MG63 (cell line): ENCODE measurements around the gene DDX51. TPM values are rescaled to one million over a fixed set of nuclear protein-coding genes. Genes with fewer than 3 reads are reported as not detected.
"Not testable (repeated sequence)": the region's sequence is repeated elsewhere in the genome, so short reads cannot be mapped to it uniquely, and the experiment has no call there.

Source experiments
- DNase-seq: peaks from one replicate; pipeline ENCODE4 v3.0.0-alpha.2; 2020
- H3K27me3 ChIP-seq: fragments of 250-450 bp; sonication (Bioruptor Pico); 2 replicates; pipeline ENCODE4 v1.5.1; 2020; ENCODE audit warnings: mild to moderate bottlenecking, moderate library complexity
- H3K36me3 ChIP-seq: fragments of 250-450 bp; sonication (Bioruptor Pico); 2 replicates; pipeline ENCODE4 v1.5.1; 2020; ENCODE audit warnings: mild to moderate bottlenecking, moderate library complexity
- H3K4me3 ChIP-seq: fragments of 250-450 bp; sonication (Bioruptor Pico); 2 replicates; pipeline ENCODE4 v1.5.1; 2020; ENCODE audit warnings: mild to moderate bottlenecking, moderate library complexity
- H3K9me3 ChIP-seq: fragments of 250-450 bp; sonication (Bioruptor Pico); 2 replicates; pipeline ENCODE4 v1.5.1; 2020; ENCODE audit warnings: mild to moderate bottlenecking, moderate library complexity
- total RNA-seq: library from RNA; depleted of rRNA; stranded (reverse); fragments of >200 nt; shearing (Covaris generic); gene quantifications from 2 replicates; pipeline ENCODE4 v1.2.3, GENCODE V29; 2014; ENCODE audit warnings: low replicate concordance

Gene DDX51
- total RNA-seq, 1 experiment from 2014 or later, result 17.3 TPM

DNA sequence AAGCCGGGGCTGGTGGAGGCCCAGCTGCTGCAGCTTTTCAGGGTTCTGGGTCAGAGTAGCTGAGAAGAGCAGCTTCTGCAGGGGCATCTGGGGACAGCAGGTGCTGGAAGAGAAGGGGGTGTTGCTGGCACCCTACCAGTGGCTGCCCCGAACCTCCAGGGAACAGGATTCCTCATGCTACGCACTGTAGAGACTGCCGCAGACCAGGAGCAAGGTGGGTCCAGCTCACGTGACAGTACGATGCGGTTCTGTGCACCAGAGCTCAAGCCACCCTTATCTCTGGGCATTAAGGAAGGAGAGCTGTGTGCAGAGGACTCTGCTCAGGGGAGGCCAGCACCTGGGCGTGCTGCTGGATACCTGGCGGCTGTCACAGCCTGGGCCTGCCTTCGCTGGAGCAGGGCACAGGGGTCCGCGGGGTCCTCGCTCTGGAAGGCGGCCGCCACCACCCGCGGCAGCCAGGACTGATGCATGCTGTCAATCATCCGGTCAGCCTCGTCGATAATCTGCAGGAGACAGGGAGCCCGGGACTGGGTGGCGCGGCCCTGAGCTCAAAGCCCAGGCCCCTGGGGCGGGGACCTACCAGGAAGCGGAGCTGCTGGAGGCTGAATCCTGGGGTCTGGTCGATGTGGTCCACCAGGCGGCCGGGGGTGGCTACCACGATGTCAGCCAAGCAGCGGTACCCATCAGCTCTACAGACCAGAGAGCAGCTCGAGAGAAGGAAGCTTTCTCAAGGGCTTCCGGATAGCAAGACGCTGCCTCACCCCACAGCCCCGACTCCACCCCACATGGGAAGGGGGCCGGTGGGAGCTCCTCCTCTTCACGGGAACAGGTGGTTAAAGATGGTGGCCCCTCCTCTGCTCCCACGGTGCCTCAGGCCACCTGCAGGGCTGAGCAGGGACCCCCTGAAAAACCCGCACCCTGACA lies 2.9 kb downstream of the DDX51 start:
- no peak overlapping the region for H3K4me3 ChIP-seq
- no peaks in the 10 kb centered on the region for H3K9me3 ChIP-seq
- no peaks in the 10 kb centered on the region for H3K27me3 ChIP-seq
- DNase-seq, result no peak
- peaks cover 51% of the 10 kb centered on the region for H3K36me3 ChIP-seq

DNA sequence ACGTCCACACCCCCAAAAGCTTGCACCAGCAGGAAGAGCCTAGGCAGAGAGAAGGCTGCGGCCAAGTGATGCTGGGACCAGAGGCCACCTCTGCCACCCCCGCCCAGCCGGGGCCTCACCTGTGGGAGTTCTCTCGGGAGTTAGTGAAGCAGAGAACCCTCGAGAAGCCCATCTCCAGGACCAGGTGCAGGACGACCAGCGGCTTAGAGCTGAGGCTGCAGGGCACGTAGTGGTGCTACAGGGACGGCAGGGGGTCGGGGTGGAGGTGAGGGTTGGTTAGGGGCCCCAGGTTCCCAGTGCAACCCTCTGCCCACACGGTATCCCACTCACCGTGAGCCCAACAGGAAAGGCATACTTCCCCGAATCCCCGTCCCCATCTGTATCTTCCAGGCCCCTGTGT lies 3.6 kb downstream of the DDX51 start:
- H3K9me3 ChIP-seq, result no peaks in the 10 kb centered on the region
- H3K4me3 ChIP-seq, result no peak overlapping the region
- no peak for DNase-seq
- H3K27me3 ChIP-seq, result no peaks in the 10 kb centered on the region
- peaks cover 50% of the 10 kb centered on the region for H3K36me3 ChIP-seq

DNA sequence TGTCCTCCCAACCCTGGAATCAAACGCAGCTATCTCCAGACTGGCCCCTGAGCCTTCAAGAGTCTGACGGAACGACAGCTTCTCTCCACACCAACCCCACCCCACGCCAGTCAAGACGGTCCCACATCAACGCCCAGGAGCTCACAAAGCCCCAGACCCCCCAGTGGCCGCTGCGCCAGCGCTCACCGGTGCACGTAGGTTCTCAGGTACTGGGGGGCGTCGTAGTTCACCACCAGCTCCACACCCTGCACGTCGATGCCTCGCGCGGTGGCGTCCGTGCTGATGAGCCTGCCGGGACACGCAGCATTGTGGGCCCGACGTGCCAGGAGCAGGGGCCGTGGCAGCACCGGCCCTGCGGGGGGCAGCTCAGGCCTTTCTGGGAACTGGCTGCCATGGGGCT lies 4.2 kb downstream of the DDX51 start:
- DNase-seq, result no peak
- H3K36me3 ChIP-seq, result peaks cover 47% of the 10 kb centered on the region

DNA sequence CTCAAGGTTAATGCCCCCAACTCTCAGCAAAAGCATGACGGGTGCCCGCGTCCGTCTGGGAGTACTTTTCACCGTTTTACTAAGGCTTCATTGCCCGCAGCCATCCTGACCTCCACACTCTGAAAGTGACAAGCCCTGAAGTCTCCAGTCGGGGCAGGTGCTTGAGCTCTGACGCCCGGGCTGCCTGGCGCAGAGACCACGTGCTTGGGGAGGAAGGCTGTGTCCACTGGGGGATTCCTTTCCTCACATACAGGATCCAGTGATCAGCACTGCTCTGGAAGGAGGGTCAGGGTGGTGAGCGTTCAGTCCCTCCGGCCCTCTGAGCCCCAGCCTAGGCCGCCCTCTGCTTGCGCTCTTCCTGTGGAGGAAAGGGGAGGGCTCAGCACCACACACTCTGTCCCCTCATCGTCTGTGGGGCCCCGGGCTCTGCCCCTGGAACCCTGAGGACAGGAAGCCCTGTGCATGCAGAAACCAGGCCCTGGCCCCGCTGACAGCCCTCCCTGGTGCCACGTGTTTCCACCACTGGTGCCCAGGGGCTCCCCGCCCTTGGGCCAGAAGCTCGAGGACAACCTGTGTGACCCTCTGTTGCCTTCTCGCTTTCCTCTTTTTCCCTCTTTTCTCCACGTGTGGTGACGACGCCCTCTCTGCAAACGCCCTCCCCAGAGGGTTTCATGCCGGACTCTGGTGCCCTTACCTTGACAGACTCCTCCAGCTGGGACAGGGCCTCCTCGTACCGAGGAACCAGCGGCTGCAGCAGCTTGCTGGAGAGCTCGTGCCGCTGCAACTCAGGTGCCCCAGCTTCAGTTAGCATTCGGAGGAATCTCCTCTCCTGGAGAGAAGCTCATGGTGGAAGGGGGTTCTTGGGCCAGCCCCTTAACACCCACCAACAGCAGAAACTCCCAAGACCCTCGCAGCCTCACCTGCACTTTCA lies 4.9 kb downstream of the DDX51 start:
- Histone ChIP-seq H3K9me3 (no peaks in the 10 kb centered on the region), H3K27me3 (no peaks in the 10 kb centered on the region), H3K4me3 (no peak overlapping the region), H3K36me3 (peaks cover 44% of the 10 kb centered on the region)
- DNase-seq, result no peak

More for the DNA sequence above, 4.2 kb downstream of the DDX51 start:
- Histone ChIP-seq H3K27me3 (no peaks in the 10 kb centered on the region), H3K4me3 (no peak overlapping the region), H3K9me3 (no peaks in the 10 kb centered on the region)

DNA sequence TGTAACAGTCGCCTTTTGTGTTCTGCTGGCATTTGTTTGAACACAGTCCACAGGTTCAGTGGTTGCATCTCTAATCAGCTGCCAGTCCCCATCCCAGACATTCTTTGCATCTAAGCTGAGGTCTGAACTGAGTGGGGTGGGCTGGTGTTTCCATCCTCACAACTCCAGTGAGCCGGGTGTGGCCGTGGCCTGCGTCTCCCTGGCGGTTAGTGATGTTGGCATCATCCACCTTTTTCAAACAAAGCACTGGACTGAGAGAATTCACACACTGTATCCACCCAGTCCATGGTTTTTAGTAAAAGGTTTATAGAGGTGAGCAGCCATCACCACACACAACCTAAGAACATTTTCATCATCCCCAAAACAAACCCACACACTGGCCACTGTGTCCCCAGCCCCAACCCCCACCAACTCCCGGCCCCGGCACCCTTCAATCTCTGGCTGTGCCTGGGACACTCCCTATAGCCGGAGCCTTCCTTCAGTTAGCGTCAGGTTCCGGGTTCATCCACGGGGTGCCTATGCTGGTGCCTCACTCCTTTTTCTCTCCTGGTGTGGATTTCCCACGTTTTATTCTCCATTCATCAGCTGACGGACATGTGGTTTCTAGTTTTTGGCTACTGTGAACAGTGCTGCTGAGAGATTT lies 6.5 kb downstream of the DDX51 start:
- no peak overlapping the region for H3K4me3 ChIP-seq
- no peak for DNase-seq

DNA sequence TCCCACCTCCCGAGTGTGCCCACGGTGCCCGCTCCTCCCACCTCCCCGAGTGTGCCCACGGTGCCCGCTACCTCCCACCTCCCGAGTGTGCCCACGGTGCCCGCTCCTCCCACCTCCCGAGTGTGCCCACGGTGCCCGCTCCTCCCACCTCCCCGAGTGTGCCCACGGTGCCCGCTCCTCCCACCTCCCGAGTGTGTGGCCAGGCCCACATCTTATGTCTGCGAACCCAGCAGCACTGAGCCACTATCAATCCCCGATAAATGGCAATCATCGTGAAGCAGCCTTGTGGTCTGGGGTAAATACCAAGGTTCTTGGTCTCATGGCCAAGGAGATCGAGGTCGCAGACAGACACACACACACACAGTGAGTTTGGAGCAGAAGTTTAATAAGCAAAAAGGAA lies 7.9 kb downstream of the DDX51 start:
- not testable (repeated sequence) for H3K9me3 ChIP-seq, H3K27me3 ChIP-seq, H3K4me3 ChIP-seq, DNase-seq
- H3K36me3 ChIP-seq, result peaks cover 28% of the 10 kb centered on the region

More for the DNA sequence above, 6.5 kb downstream of the DDX51 start:
- H3K9me3 ChIP-seq, result no peaks in the 10 kb centered on the region
- H3K27me3 ChIP-seq, result no peaks in the 10 kb centered on the region
- H3K36me3 ChIP-seq, result peaks cover 42% of the 10 kb centered on the region

DNA sequence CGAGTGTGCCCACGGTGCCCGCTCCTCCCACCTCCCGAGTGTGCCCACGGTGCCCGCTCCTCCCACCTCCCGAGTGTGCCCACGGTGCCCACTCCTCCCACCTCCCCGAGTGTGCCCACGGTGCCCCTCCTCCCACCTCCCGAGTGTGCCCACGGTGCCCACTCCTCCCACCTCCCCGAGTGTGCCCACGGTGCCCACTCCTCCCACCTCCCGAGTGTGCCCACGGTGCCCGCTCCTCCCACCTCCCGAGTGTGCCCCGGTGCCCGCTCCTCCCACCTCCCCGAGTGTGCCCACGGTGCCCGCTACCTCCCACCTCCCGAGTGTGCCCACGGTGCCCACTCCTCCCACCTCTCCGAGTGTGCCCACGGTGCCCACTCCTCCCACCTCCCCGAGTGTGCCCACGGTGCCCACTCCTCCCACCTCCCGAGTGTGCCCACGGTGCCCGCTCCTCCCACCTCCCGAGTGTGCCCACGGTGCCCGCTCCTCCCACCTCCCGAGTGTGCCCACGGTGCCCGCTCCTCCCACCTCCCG lies 9.4 kb downstream of the DDX51 start:
- DNase-seq, H3K9me3 ChIP-seq, H3K27me3 ChIP-seq, H3K4me3 ChIP-seq: not testable (repeated sequence)
- peaks cover 13% of the 10 kb centered on the region for H3K36me3 ChIP-seq

DNA sequence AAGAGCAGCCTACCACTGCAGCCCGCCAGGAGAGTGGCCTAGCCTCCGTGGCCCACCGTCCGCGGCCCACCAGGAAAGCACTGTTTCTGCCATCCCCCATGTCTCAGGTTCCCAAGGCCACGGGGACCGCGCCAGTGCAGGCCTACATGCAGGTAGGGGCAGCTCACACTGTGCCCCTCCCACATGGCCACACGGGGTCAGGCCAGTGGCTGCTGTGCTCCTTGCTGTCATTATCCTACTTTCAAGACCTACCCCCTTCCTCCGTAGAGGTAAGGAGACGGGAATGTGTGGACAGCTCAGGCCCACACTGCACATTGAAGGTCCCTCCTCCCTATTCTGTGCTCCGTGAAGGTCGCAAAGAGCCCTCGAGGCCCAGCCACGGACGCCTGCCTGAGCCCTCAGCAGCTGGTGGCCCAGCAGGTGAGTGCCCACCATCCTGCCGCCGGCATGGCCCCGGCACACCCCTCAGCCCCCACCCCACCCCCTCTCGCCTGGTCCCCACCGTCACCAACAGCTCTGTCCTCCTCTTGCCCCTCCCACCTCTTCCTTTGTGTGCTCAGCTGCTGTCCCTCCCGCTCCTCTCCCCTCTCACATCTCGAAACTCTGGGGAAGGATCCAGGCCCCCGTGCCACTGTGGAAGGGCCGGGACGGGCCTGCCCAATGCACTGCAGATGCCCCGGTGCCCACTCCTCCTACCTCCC lies 10.0 kb downstream of the DDX51 start:
- Histone ChIP-seq H3K4me3 (no peak overlapping the region), H3K27me3 (no peaks in the 10 kb centered on the region), H3K36me3 (peaks cover 9% of the 10 kb centered on the region), H3K9me3 (no peaks in the 10 kb centered on the region)
- DNase-seq, result no peak

DNA sequence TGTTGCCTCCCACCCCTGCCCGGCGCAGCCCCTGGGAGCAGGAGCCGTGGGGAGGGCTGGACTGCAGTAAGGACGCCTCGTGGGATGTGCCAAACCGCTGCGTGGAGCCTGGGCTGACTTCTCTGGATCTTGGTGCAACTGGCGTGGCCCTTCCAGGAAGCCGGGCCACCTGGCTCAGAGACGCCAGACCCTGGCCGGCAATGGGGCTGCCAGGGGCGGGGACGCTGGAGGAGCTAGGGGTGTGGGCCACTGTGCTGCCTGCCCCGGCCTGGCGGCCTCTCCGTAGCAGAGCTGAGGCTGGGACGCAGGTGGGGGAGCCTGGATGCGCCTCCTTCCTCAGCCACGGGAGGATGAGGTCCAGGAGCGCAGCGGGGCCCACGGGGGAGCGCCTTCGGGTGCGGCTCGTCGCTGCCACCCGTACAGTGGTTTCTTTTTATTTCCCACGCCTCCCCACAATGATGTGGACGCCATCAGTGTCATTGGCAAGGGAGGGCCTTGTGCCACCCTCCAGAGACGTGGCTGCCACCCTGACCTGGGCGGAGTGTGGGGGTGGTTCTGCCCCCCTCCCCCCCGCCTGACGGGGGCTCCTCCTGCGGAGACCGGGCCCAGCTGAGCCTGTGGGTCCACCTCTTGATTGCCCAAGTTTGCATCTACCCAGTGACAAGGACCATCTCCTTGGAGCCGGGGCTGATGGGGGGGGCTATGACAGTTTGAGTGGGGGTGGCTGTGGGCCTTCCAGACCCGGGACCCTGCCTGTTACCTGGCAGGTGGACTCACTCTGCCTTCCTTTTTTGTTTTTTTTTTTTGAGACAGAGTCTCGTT lies 11.3 kb downstream of the DDX51 start:
- Histone ChIP-seq H3K9me3 (no peaks in the 10 kb centered on the region), H3K36me3 (peaks cover 13% of the 10 kb centered on the region), H3K27me3 (no peaks in the 10 kb centered on the region), H3K4me3 (no peak overlapping the region)
- DNase-seq, result no peak

DNA sequence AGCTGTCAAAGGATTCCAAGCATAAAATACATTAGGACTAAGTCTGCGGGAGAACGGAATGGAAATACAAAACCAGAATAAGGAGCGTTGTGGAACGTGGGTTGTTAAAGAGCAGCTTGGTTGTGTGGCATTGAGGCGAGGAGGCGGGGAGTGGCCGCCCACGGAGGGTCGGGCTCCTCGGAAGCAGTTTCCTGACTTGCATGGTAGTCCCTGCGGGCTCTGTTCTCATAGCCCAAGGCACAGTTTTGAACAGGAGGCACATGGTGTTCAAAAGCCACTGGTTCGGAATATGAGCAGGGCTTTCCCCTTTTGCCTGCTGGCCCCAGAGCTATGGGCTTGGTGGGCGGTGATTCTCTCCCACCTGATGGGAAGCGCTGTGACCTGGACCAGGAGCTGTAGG lies 12.2 kb downstream of the DDX51 start:
- Histone ChIP-seq H3K27me3 (no peaks in the 10 kb centered on the region), H3K9me3 (no peaks in the 10 kb centered on the region), H3K36me3 (peaks cover 22% of the 10 kb centered on the region), H3K4me3 (no peak overlapping the region)
- DNase-seq, result no peak

DNA sequence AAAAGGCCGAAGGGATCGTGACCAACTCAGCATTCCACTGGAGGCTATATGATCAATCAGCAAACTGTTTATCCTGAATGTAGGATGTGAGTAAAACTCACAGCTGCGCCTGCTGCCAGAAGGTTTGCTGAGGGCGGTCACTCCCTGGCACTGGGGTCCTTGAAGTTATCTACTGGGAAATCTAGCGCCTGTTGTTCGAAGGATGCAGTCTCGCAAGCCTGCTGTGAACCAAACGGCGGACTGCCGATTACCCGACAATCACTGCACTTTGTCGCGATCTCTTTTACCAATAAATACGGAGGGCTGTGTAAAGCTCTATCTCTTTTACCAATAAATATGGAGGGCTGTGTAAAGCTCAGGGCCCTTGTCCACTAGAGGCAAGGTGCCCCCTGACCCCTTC lies 12.9 kb downstream of the DDX51 start:
- DNase-seq, result no peak
- Histone ChIP-seq H3K4me3 (no peak overlapping the region), H3K9me3 (no peaks in the 10 kb centered on the region), H3K36me3 (peaks cover 29% of the 10 kb centered on the region), H3K27me3 (no peaks in the 10 kb centered on the region)

DNA sequence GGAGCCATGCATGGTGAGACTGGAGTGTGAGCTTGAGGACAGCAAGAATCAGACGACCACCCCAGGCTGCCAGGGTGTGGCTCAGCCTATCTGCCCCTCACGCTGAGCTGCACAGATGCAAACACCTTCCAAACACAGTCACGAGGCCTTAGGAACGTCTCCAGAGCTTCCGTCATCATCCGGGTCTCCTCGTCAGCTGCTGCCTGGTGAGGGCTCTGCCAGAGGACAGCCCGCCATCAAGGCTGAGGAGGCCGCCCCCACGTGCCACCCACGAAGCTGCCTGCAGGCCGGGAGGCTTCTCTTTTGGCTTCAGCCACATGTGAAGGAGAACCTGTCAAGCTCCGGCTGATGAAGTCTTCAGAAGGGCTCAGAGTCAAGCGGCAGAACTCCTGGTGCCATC lies 13.4 kb downstream of the DDX51 start:
- H3K36me3 ChIP-seq, result peaks cover 34% of the 10 kb centered on the region
- H3K27me3 ChIP-seq, result no peaks in the 10 kb centered on the region
- H3K9me3 ChIP-seq, result no peaks in the 10 kb centered on the region
- H3K4me3 ChIP-seq, result no peak overlapping the region
- DNase-seq, result no peak

DNA sequence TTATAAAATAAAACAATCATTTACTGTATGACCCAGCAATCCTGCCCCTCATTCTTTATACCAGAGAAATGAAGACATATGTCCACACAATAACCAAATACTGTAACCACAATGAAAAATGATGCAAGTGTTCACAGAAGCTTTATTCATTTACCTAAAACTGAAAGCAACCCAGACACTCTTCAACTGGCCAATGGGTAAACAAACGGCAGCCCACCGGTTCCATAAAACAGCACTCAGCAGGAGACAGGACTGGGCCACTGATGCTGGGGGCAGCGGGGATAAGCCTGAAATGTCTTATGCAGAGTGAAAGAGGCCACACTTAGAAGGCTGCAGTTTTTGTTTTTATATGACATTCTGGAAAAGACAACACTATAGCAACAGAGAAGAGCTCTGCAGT lies 15.1 kb downstream of the DDX51 start:
- DNase-seq, result no peak
- Histone ChIP-seq H3K27me3 (no peaks in the 10 kb centered on the region), H3K9me3 (no peaks in the 10 kb centered on the region), H3K4me3 (no peak overlapping the region), H3K36me3 (peaks cover 50% of the 10 kb centered on the region)

DNA sequence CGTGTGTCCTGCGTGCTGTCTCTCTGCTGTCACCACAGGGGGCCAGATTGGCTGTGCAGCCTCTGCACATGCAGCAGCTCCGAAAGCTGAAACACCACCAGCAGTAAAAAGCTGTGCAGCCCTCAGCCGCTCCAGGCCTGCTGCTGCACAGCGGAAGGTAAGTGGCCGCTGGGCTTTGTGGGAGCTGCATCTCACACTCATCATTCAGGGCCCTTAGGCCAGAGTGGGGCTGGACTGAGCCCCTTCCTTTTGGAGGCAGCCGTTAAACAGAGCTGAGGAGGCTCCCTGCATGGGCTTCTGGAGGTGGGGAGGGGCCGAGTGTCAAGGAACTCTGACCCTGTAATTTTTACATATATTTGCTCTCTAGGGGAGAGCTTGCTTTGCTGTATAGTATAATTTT lies 17.1 kb downstream of the DDX51 start:
- H3K27me3 ChIP-seq, result no peaks in the 10 kb centered on the region
- no peak for DNase-seq
- H3K36me3 ChIP-seq, result peaks cover 70% of the 10 kb centered on the region
- no peak overlapping the region for H3K4me3 ChIP-seq
- peaks cover 2% of the 10 kb centered on the region; the same call in 1 of the 2 replicates for H3K9me3 ChIP-seq

DNA sequence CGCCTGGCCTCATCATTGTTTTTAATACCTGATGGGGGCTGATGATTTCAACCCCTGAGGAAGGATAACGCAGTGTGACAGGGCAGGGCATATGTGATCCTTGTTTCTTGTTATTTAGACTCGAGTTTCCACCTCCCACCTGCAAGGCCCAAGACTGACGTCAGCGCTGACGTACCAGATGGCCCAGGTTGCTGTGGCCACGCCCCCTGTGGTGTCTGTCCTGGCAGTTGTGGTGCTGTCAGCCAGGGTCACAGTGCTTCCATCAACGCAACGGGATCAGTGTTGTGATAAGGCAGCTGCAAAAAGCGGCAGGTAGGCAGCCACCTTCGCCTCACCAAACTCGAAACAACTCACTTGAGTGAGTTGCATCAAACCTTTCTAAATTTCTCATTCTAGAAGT lies 18.4 kb downstream of the DDX51 start:
- no peak for DNase-seq
- no peaks in the 10 kb centered on the region for H3K27me3 ChIP-seq
- peaks cover 81% of the 10 kb centered on the region for H3K36me3 ChIP-seq
- H3K4me3 ChIP-seq, result no peak overlapping the region
- peaks cover 2% of the 10 kb centered on the region; the same call in 1 of the 2 replicates for H3K9me3 ChIP-seq
